Measurements from ENCODE around the gene DOCK11. TPM values are rescaled to one million over a fixed set of nuclear protein-coding genes. Genes with fewer than 3 reads are reported as not detected.

DOCK11 gene
- total RNA-seq, 4 donors from 2014 or later = 13.1 to 33.1 (median 25.4) TPM

DNA sequence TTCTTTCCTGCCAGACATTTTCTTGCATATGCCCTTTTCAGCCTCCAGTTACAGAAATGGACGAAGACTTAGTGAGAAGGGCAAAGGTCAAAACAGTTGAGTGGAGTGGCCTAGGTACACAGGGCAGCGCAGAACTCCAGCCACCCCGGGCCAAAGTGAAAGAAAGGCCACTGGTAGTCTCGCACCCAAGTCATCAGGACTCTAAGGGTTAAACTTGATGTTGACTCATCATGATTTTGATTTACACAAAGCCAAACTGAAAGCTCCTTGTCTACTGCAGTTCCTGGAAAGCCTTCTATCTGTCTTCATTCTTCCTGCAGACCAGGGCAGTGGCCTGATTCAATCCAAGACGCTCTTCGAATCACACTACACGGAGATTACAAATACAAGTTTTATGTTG is 229.2 kb downstream of the DOCK11 start:
- H3K4me3 ChIP-seq = no peak overlapping the region
- intact Hi-C loops (cut with DNase I; ENCODE audit: low total_unique reads) = no loop called here
- DNase-seq = no peak
- TF ChIP-seq CTCF (IDR thresholded peaks at IDR 0.05) = no peak
- TF ChIP-seq POLR2A (IDR thresholded peaks at IDR 0.05) = no peak
- H3K27ac ChIP-seq = peak overlapping the region in 1 of 2 donors; percentile 17
- no peaks in the 10 kb centered on the region for H3K27me3 ChIP-seq
- H3K4me1 ChIP-seq = no peaks in the 10 kb centered on the region
- no peaks in the 10 kb centered on the region for H3K9me3 ChIP-seq
- H3K36me3 ChIP-seq = no peaks in the 10 kb centered on the region

DNA sequence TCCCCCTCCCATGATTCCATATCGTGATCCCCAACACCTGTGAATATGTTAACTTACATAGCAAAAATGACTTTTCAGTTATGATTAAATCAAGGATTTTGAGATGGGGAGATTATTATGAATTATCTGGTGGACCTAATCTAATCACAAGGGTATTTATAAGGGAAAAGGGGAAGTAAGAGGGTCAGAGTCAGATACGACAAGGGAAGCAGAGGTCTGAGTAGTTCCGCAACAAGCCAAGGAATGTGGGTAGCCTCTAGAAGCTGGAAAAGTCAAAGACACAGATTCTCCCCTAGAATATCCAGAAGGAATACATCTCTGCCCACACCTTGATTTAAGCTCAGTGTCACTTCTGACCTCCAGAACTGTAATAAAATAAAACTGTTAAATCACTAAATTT is 230.8 kb downstream of the DOCK11 start:
- DNase-seq = no peak
- no peaks in the 10 kb centered on the region for H3K4me1 ChIP-seq
- intact Hi-C loops (cut with DNase I; ENCODE audit: low total_unique reads) = no loop called here
- TF ChIP-seq POLR2A (IDR thresholded peaks at IDR 0.05) (no peak), CTCF (IDR thresholded peaks at IDR 0.05) (no peak)
- H3K4me3 ChIP-seq = no peak overlapping the region
- H3K36me3 ChIP-seq = no peaks in the 10 kb centered on the region
- peak overlapping the region; percentile 82 to 87 for H3K27ac ChIP-seq
- H3K27me3 ChIP-seq = no peaks in the 10 kb centered on the region
- no peaks in the 10 kb centered on the region for H3K9me3 ChIP-seq

DNA sequence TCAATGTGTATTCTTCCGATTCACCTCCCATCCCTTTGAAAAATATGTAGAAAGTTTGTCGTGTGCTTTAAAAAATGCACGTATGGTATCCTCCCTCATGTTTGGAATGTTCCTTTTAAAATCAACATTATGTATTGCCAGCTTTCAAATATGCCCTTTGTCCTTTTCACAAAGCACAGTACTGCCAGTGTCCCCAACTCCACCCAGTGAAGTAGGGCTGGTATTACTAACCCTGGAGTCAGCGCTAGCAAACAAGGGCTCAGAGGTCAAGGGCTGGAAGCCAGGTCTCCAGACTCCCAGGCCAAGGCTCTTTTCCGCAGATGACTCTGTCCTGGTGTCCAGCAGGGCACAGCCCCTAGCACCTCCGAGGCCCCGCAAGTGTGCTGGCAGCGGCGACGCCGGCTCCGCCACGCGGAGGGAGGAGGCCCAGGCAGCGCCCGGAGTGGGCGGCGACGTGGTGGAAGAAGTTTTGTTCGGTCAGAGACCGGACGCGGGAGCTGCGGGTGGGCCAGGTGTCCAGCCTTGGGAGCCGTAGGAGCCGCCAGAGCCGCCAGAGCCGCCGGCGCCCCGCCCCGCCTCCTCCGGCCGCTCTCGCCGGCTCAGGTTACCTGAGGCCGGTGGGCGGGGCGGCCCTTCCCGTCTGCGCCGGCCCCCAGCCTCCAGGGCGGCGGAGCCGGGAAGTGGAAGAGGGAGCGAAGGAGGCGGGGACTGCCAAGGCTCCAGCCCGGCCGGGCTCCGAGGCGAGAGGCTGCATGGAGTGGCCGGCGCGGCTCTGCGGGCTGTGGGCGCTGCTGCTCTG is 231.5 kb downstream of the DOCK11 start, which contains the start of gene IL13RA1:
IL13RA1 (plus strand) TSS at position 720 of the 799 bp plus-strand sequence; CDS start at position 753, 33 bp downstream.
- TF ChIP-seq CTCF (IDR thresholded peaks at IDR 0.05) (no peak), POLR2A (IDR thresholded peaks at IDR 0.05) (peak; percentile 48 to 66)
- Histone ChIP-seq H3K36me3 (no peaks in the 10 kb centered on the region), H3K4me3 (peak within 1 kb of the TSS; percentile 40 to 70), H3K9me3 (no peaks in the 10 kb centered on the region), H3K27ac (peak within 1 kb of the TSS; percentile 82 to 87), H3K27me3 (no peaks in the 10 kb centered on the region), H3K4me1 (no peaks in the 10 kb centered on the region)
- intact Hi-C loops (cut with DNase I; ENCODE audit: low total_unique reads) = no loop called here
- DNase-seq = peak; percentile 76 to 80

- Histone ChIP-seq H3K4me1 (no peaks in the 10 kb centered on the region), H3K36me3 (no peaks in the 10 kb centered on the region), H3K9me3 (no peaks in the 10 kb centered on the region), H3K27me3 (no peaks in the 10 kb centered on the region), H3K4me3 (peak overlapping the region; percentile 40 to 70), H3K27ac (peak overlapping the region; percentile 82 to 87)
- intact Hi-C loops (cut with DNase I; ENCODE audit: low total_unique reads) = no loop called here
- DNase-seq = peak; percentile 25 to 37
- no peak for TF ChIP-seq CTCF (IDR thresholded peaks at IDR 0.05)
- TF ChIP-seq POLR2A (IDR thresholded peaks at IDR 0.05) = peak in 1 of 2 donors; percentile 24
Observed at GRCh38 chrX:118727686-118728339, 232.2 kb downstream of the DOCK11 start.

All from uterus (tissue), 4 donors.